H1 (cell line): ENCODE measurements around the gene CTNNA3. TPM values are rescaled to one million over a fixed set of nuclear protein-coding genes. Genes with fewer than 3 reads are reported as not detected.

Experiments
- CTCF ChIA-PET: fragments of 300-600 bp; sonication (Branson Sonifier 250); formaldehyde crosslinking; loops from one replicate; lab custom pipeline; 2021; ENCODE audit not compliant: partially characterized antibody; lab: Charles Lee
- POLR2A ChIA-PET: fragments of 300-600 bp; sonication (Branson Sonifier 250); formaldehyde crosslinking; loops from one replicate; lab custom pipeline; 2021; ENCODE audit warnings: inconsistent platforms; ENCODE audit not compliant: partially characterized antibody; lab: Charles Lee
- DNase-seq, 2 experiments: peaks; one replicate each; pipeline versions ENCODE4 v3.0.0 to v3.0.0-alpha.2; 2010 to 2022; ENCODE audit warnings: low spot score in 2 of 2, low read depth in 1 of 2, mixed read lengths in 1 of 2
- FAIRE-seq: peaks from 2 replicates; lab custom pipeline; 2011; peaks lifted over from hg19 to GRCh38; lab: Jason Lieb, UNC
- H2AFZ ChIP-seq: 2 replicates; pipeline ENCODE4 v1.8.1; 2012; ENCODE audit warnings: low read length, inconsistent platforms
- H2AK5ac ChIP-seq: 2 replicates; pipeline ENCODE4 v1.6.1; 2013; ENCODE audit warnings: low read depth, low read length
- H2BK120ac ChIP-seq: replicated peaks from 2 replicates; pipeline ENCODE3; 2013; ENCODE audit warnings: low read depth, low read length, inconsistent platforms
- H2BK12ac ChIP-seq: 2 replicates; pipeline ENCODE4 v1.6.1; 2013; ENCODE audit warnings: low read depth, low read length
- H2BK15ac ChIP-seq: 2 replicates; pipeline ENCODE4 v1.6.1; 2013; ENCODE audit warnings: low read length
- H2BK20ac ChIP-seq: 2 replicates; pipeline ENCODE4 v1.6.1; 2013; ENCODE audit warnings: low read length
- H2BK5ac ChIP-seq: 2 replicates; pipeline ENCODE4 v1.6.1; 2013; ENCODE audit warnings: low read depth, low read length
- H3K14ac ChIP-seq: 2 replicates; pipeline ENCODE4 v1.6.1; 2013; ENCODE audit warnings: inconsistent platforms; ENCODE audit not compliant: insufficient read length
- H3K18ac ChIP-seq: 2 replicates; pipeline ENCODE4 v1.6.1; 2013; ENCODE audit warnings: low read length; ENCODE audit errors: extremely low read depth
- H3K23ac ChIP-seq: 2 replicates; pipeline ENCODE4 v1.6.1; 2013; ENCODE audit warnings: inconsistent platforms; ENCODE audit not compliant: insufficient read length
- H3K23me2 ChIP-seq: 2 replicates; pipeline ENCODE4 v1.6.1; 2013; ENCODE audit warnings: low read depth, low read length
- H3K27ac ChIP-seq: 2 replicates; pipeline ENCODE4 v1.6.1; 2011; ENCODE audit warnings: low read depth, low read length, inconsistent platforms
- H3K27me3 ChIP-seq, 4 experiments: replicated peaks in 1 of 4; 1 replicate in 1 of 4; 2 replicates in 3 of 4; pipeline versions ENCODE4 v1.6.1 to v1.8.1; 2011 to 2013; ENCODE audit warnings: low read length in 3 of 4, mild to moderate bottlenecking in 3 of 4, inconsistent platforms in 2 of 4, mixed read lengths in 2 of 4, moderate library complexity in 1 of 4; ENCODE audit not compliant: control insufficient read depth in 3 of 4, insufficient read depth in 3 of 4; ENCODE audit errors: extremely low read depth in 1 of 4
- H3K36me3 ChIP-seq, 4 experiments: 2 replicates each; pipeline versions ENCODE4 v1.6.1 to v1.8.1; 2011 to 2013; ENCODE audit warnings: mild to moderate bottlenecking in 4 of 4, low read length in 3 of 4, moderate library complexity in 2 of 4, control low read depth in 1 of 4, inconsistent platforms in 1 of 4; ENCODE audit not compliant: insufficient read depth in 4 of 4, control insufficient read depth in 2 of 4
- H3K4ac ChIP-seq: replicated peaks from 2 replicates; pipeline ENCODE3; 2013; ENCODE audit warnings: low read length, low read depth, mixed read lengths, inconsistent platforms; ENCODE audit not compliant: insufficient read length
- H3K4me1 ChIP-seq, 4 experiments: replicated peaks in 1 of 4; 1 replicate in 1 of 4; 2 replicates in 3 of 4; pipeline versions ENCODE4 v1.6.1 to v1.8.1; 2011 to 2013; ENCODE audit warnings: low read length in 3 of 4, inconsistent platforms in 2 of 4, mixed read lengths in 1 of 4; ENCODE audit not compliant: insufficient read depth in 4 of 4, control insufficient read depth in 3 of 4
- H3K4me2 ChIP-seq, 2 experiments: 2 replicates each; pipeline versions ENCODE4 v1.6.1 to v1.8.1; 2011 to 2013; ENCODE audit warnings: low read depth in 2 of 2, low read length in 2 of 2, control low read depth in 1 of 2, inconsistent platforms in 1 of 2, mild to moderate bottlenecking in 1 of 2; ENCODE audit not compliant: insufficient read depth in 1 of 2
- H3K4me3 ChIP-seq, 4 experiments: fragments of 200-600, 300-600 bp in 1 of 4; sonication (generic), shearing (Covaris generic), sonication (Bioruptor Twin) in 1 of 4; 2 replicates each; pipeline versions ENCODE4 v1.5.1 to v1.8.1; 2011 to 2016; ENCODE audit warnings: low read length in 4 of 4, low read depth in 3 of 4, control low read depth in 2 of 4, inconsistent platforms in 2 of 4, mild to moderate bottlenecking in 2 of 4, mixed read lengths in 1 of 4, moderate library complexity in 1 of 4; ENCODE audit not compliant: insufficient read depth in 2 of 4; ENCODE audit errors: extremely low read depth in 1 of 4
- H3K56ac ChIP-seq: replicated peaks from 2 replicates; pipeline ENCODE3; 2013; ENCODE audit warnings: low read depth, mild to moderate bottlenecking, mixed read lengths, low read length, inconsistent platforms; ENCODE audit not compliant: insufficient read length
- H3K79me1 ChIP-seq: 2 replicates; pipeline ENCODE4 v1.6.1; 2013; ENCODE audit warnings: low read depth, low read length, control low read depth
- H3K79me2 ChIP-seq, 2 experiments: 2 replicates each; pipeline versions ENCODE4 v1.6.1 to v1.8.1; 2012 to 2013; ENCODE audit warnings: low read length in 2 of 2, mild to moderate bottlenecking in 2 of 2, inconsistent platforms in 1 of 2; ENCODE audit not compliant: insufficient read depth in 2 of 2, control insufficient read depth in 1 of 2
- H3K9ac ChIP-seq, 4 experiments: replicated peaks in 1 of 4; 1 replicate in 1 of 4; 2 replicates in 3 of 4; pipeline versions ENCODE4 v1.6.1 to v1.8.1; 2011 to 2013; ENCODE audit warnings: low read depth in 3 of 4, low read length in 3 of 4, control low read depth in 2 of 4, mild to moderate bottlenecking in 2 of 4, moderate library complexity in 2 of 4, inconsistent platforms in 1 of 4; ENCODE audit errors: extremely low read depth in 1 of 4
- H3K9me3 ChIP-seq, 2 experiments: 2 replicates each; pipeline versions ENCODE4 v1.6.1 to v1.8.1; 2012 to 2013; ENCODE audit warnings: mild to moderate bottlenecking in 2 of 2, moderate library complexity in 2 of 2, control low read depth in 1 of 2, inconsistent platforms in 1 of 2, low read depth in 1 of 2, low read length in 1 of 2, mixed read lengths in 1 of 2; ENCODE audit not compliant: insufficient read depth in 2 of 2
- H4K20me1 ChIP-seq, 2 experiments: replicated peaks in 1 of 2; 2 replicates each; pipeline versions ENCODE3 to v1.8.1; 2011 to 2013; ENCODE audit warnings: inconsistent platforms in 2 of 2, low read length in 2 of 2, mild to moderate bottlenecking in 1 of 2; ENCODE audit not compliant: insufficient read depth in 2 of 2, control insufficient read depth in 1 of 2
- H4K5ac ChIP-seq: 2 replicates; pipeline ENCODE4 v1.6.1; 2013; ENCODE audit warnings: low read length, low read depth, mixed read lengths, inconsistent platforms; ENCODE audit not compliant: insufficient read length
- H4K8ac ChIP-seq: 2 replicates; pipeline ENCODE4 v1.8.0; 2013; ENCODE audit warnings: mild to moderate bottlenecking, moderate library complexity, low read length, inconsistent platforms; ENCODE audit not compliant: insufficient read depth; ENCODE audit errors: extremely low read depth
- H4K91ac ChIP-seq: replicated peaks from 2 replicates; pipeline ENCODE3; 2013; ENCODE audit warnings: low read length, mixed read lengths, inconsistent platforms; ENCODE audit not compliant: insufficient read length
- KDM5A ChIP-seq: fragments of 200-600 bp; IDR thresholded peaks from 2 replicates; pipeline ENCODE4 v1.7.1; 2012; ENCODE audit warnings: mild to moderate bottlenecking, low read length, inconsistent platforms, mixed read lengths
- MAFK ChIP-seq: IDR thresholded peaks from 2 replicates; pipeline ENCODE4 v1.6.1; 2012; ENCODE audit warnings: low read depth, mild to moderate bottlenecking, improper control_type of control experiment, low read length
- NANOG ChIP-seq: IDR thresholded peaks from 2 replicates; pipeline ENCODE4 v1.6.1; 2011; ENCODE audit warnings: low read length, low read depth, mild to moderate bottlenecking, inconsistent platforms; ENCODE audit not compliant: insufficient read depth, poor library complexity, severe bottlenecking
- PHF8 ChIP-seq: fragments of 200-600 bp; sonication (generic); conservative IDR thresholded peaks from 2 replicates; pipeline ENCODE4 v1.7.1; 2012; ENCODE audit warnings: low read depth, mild to moderate bottlenecking, inconsistent platforms, low read length, moderate library complexity
- SAP30 ChIP-seq: fragments of 300-600 bp; sonication (generic); IDR thresholded peaks from 2 replicates; pipeline ENCODE4 v1.7.1; 2012; ENCODE audit warnings: low read length, moderate library complexity, mild to moderate bottlenecking, inconsistent platforms; ENCODE audit not compliant: insufficient read depth, insufficient replicate concordance
- SIRT6 ChIP-seq: IDR thresholded peaks from one replicate; pipeline ENCODE4 v1.7.1; 2012; ENCODE audit warnings: low read length, inconsistent platforms
- SUZ12 ChIP-seq: fragments of 200-600 bp; sonication (generic); IDR thresholded peaks from 2 replicates; pipeline ENCODE4 v1.6.1; 2012; ENCODE audit warnings: mild to moderate bottlenecking, inconsistent platforms, low read length, moderate library complexity, mixed read lengths
- WGBS, 2 experiments: shearing (Covaris generic) in 1 of 2; methylation state at CpG; one replicate each; pipeline versions ENCODE4 v1.1.6 to v1.1.7; 2013 to 2015; ENCODE audit warnings: low lambda C conversion rate in 2 of 2, mixed read lengths in 2 of 2, inconsistent platforms in 1 of 2, low coverage in 1 of 2, missing lambda C conversion rate in 1 of 2; ENCODE audit not compliant: insufficient replicate concordance in 2 of 2, insufficient coverage in 1 of 2, insufficient read length in 1 of 2; ENCODE audit errors: extremely low coverage in 1 of 2, missing lambda C conversion rate in 1 of 2; 5-methylcytosine and 5-hydroxymethylcytosine counted together
- polyA plus RNA-seq, 7 experiments: library from polyadenylated mRNA; depleted of rRNA in 3 of 7; stranded (reverse) in 5 of 7; unstranded in 2 of 7; fragments of >200 nt in 5 of 7; fragments of 200-250 nt in 2 of 7; gene quantifications; 1 replicate in 5 of 7; 2 replicates in 1 of 7; 4 replicates in 1 of 7; pipeline versions ENCODE4 v1.2.1 to v1.2.3, GENCODE V29; 2011 to 2013; ENCODE audit warnings: missing spikeins in 2 of 7, mixed read lengths in 2 of 7
- total RNA-seq: library from RNA; stranded (reverse); fragmentation: NEBNext Ultra II Directional; extraction: Animal tissue kit (Norgen Biotek cat#: 25700); gene quantifications from 2 replicates; pipeline ENCODE4 v1.2.1, GENCODE V29; 2021

CTNNA3 gene
- total and polyA plus RNA-seq, 2 of the 8 experiments (the other 6 are each of a cell fraction or from before 2014, with no cell fraction given) = 1.3 to 1.5 TPM

- H3K79me2 ChIP-seq = no peaks in the 10 kb centered on the region
- H3K9me3 ChIP-seq = no peaks in the 10 kb centered on the region
- no peak overlapping the region for H2BK12ac ChIP-seq
- no peak overlapping the region for H4K91ac ChIP-seq
- H3K23ac ChIP-seq = no peak overlapping the region
- H4K5ac ChIP-seq = no peak overlapping the region
- no peak overlapping the region for H3K27ac ChIP-seq
- no peak overlapping the region for H2BK120ac ChIP-seq
- no peak overlapping the region for H2AFZ ChIP-seq
- TF ChIP-seq SUZ12 (no peak), KDM5A (no peak), PHF8 (no peak), MAFK (no peak), NANOG (no peak), SIRT6 (no peak), SAP30 (no peak)
- no peak overlapping the region for H2BK5ac ChIP-seq
- POLR2A ChIA-PET = no interaction called here
- no peak overlapping the region for H3K18ac ChIP-seq
- CTCF ChIA-PET = no interaction called here
- FAIRE-seq = no peak
- H3K4me1 ChIP-seq = peaks cover 0 to 7% (median 0%) of the 10 kb centered on the region in 4 experiments; a peak in 2 of 7 replicates
- no peaks in the 10 kb centered on the region for H3K79me1 ChIP-seq
- H3K36me3 ChIP-seq = no peaks in the 10 kb centered on the region
- 85% methylated on average over 1 of the region's 1 CpG; no CpG with 5 or more reads in 1 of the 2 experiments for WGBS, 2 experiments
- H3K4me2 ChIP-seq = no peak overlapping the region
- H3K27me3 ChIP-seq = no peaks in the 10 kb centered on the region
- H4K8ac ChIP-seq = no peak overlapping the region
- H4K20me1 ChIP-seq = no peaks in the 10 kb centered on the region
- no peak overlapping the region for H3K56ac ChIP-seq
- no peak overlapping the region for H3K14ac ChIP-seq
- no peak overlapping the region for H2BK15ac ChIP-seq
- H3K4me3 ChIP-seq = no peak overlapping the region
- H2BK20ac ChIP-seq = no peak overlapping the region
- no peak overlapping the region for H2AK5ac ChIP-seq
- H3K9ac ChIP-seq = no peak overlapping the region
- DNase-seq = no peak
- H3K23me2 ChIP-seq = no peaks in the 10 kb centered on the region
- H3K4ac ChIP-seq = no peak overlapping the region
Observed at GRCh38 chr10:66837990-66838389, 858.0 kb downstream of the CTNNA3 start.
